D721Med (cell line): Measurements from ENCODE around the gene MAST4.

Experiments
- DNase-seq: peaks from one replicate; pipeline ENCODE4 v3.0.0; 2011; ENCODE audit warnings: low spot score; ENCODE audit not compliant: insufficient read length
- FAIRE-seq: peaks from 2 replicates; lab custom pipeline; 2011; peaks lifted over from hg19 to GRCh38; lab: Jason Lieb, UNC
- CTCF ChIP-seq: IDR thresholded peaks from 2 replicates; pipeline ENCODE4 v1.5.1; 2012; ENCODE audit warnings: mild to moderate bottlenecking, control low read depth; ENCODE audit not compliant: insufficient read depth; ENCODE audit errors: missing control alignments

Gene MAST4

GRCh38 chr5:66969484-66969883 is 373.3 kb downstream of the MAST4 start:
- no peak for TF ChIP-seq CTCF
- no peak for FAIRE-seq
- no peak for DNase-seq

GRCh38 chr5:66969963-66970362 is 373.8 kb downstream of the MAST4 start:
- no peak for FAIRE-seq
- no peak for DNase-seq

GRCh38 chr5:66972004-66972403 is 375.8 kb downstream of the MAST4 start:
- DNase-seq, result no peak
- no peak for TF ChIP-seq CTCF
- FAIRE-seq, result no peak

More at GRCh38 chr5:66969963-66970362, 373.8 kb downstream of the MAST4 start:
- TF ChIP-seq CTCF, result no peak

GRCh38 chr5:66974256-66974655 is 378.1 kb downstream of the MAST4 start:
- no peak for DNase-seq
- no peak for TF ChIP-seq CTCF
- FAIRE-seq, result no peak

- TF ChIP-seq CTCF, result no peak
- FAIRE-seq (no peak), DNase-seq (no peak)
Measured at GRCh38 chr5:66976108-66976507, 379.9 kb downstream of the MAST4 start.

GRCh38 chr5:66979738-66980137 is 383.5 kb downstream of the MAST4 start:
- DNase-seq (no peak), FAIRE-seq (no peak)
- TF ChIP-seq CTCF, result no peak

- TF ChIP-seq CTCF, result no peak
- DNase-seq, result no peak
- FAIRE-seq, result no peak
Measured at GRCh38 chr5:66981266-66982055, 385.3 kb downstream of the MAST4 start.
